ENCODE measurements around the gene TMEM132C.
"Not testable (repeated sequence)": the region's sequence is repeated elsewhere in the genome, so short reads cannot be mapped to it uniquely, and the experiment has no call there.

The TMEM132C gene

GRCh38 chr12:128571906-128572810, 305.2 kb downstream of the TMEM132C start:
- DNase-seq = no peak

GRCh38 chr12:128573907-128574306, 306.9 kb downstream of the TMEM132C start:
- no peak for DNase-seq

- no peak for DNase-seq
These were observed 311.1 kb downstream of the TMEM132C start for GRCh38 chr12:128578045-128578444.

- DNase-seq = no peak
These were observed 314.4 kb downstream of the TMEM132C start for GRCh38 chr12:128581321-128581761.

GRCh38 chr12:128583453-128583852, 316.5 kb downstream of the TMEM132C start:
- no peak for DNase-seq

- DNase-seq = no peak
These were observed 319.6 kb downstream of the TMEM132C start for GRCh38 chr12:128586451-128587029.

GRCh38 chr12:128587918-128588317, 320.9 kb downstream of the TMEM132C start:
- no peak for DNase-seq

GRCh38 chr12:128592220-128592744, 325.3 kb downstream of the TMEM132C start:
- no peak for DNase-seq

GRCh38 chr12:128594521-128594920, 327.6 kb downstream of the TMEM132C start:
- DNase-seq = no peak

- no peak for DNase-seq
These were observed 328.6 kb downstream of the TMEM132C start for GRCh38 chr12:128595609-128596008.

GRCh38 chr12:128600886-128601285, 333.9 kb downstream of the TMEM132C start:
- DNase-seq = no peak

- no peak for DNase-seq
These were observed 336.7 kb downstream of the TMEM132C start for GRCh38 chr12:128603573-128604115.

GRCh38 chr12:128604219-128604618, 337.2 kb downstream of the TMEM132C start:
- DNase-seq = not testable (repeated sequence)

- no peak for DNase-seq
These were observed 339.1 kb downstream of the TMEM132C start for GRCh38 chr12:128606051-128606450.

GRCh38 chr12:128606538-128606937, 339.6 kb downstream of the TMEM132C start:
- DNase-seq = no peak

GRCh38 chr12:128606970-128607369, 340.0 kb downstream of the TMEM132C start:
- DNase-seq = no peak

GRCh38 chr12:128607641-128608040, 340.7 kb downstream of the TMEM132C start:
- DNase-seq = no peak

GRCh38 chr12:128609861-128610260, 342.9 kb downstream of the TMEM132C start:
- no peak for DNase-seq

- DNase-seq = no peak
These were observed 344.8 kb downstream of the TMEM132C start for GRCh38 chr12:128611736-128612135.

GRCh38 chr12:128612150-128612850, 345.3 kb downstream of the TMEM132C start:
- DNase-seq = no peak

GRCh38 chr12:128613837-128614590, 347.0 kb downstream of the TMEM132C start:
- DNase-seq = no peak

- no peak for DNase-seq
These were observed 350.4 kb downstream of the TMEM132C start for GRCh38 chr12:128617304-128617833.
